ENCODE results near the gene L3MBTL4. TPM values are rescaled to one million over a fixed set of nuclear protein-coding genes. Genes with fewer than 3 reads are reported as not detected.

The L3MBTL4 gene
- total RNA-seq, 2 donors from 2014 or later, result 4.6 to 7.2 TPM

DNA sequence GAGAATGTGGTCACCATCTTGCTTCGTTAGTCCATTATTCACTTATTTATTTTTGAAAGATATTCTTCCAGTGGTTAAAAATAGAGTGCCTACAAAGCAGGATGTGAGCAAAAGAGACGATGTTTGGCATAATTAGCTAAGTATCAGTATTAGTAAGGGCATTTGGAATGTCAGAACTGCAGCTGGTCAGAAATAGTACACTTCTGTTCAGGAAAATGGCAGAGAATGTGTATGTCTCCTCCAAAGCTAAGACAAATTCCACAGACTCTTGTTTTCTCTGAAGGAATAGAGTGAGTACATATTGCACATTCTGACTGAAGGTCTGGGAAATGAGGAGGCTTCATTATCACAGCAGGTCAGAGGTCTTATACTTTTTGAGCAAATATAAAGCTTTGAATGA, 209.0 kb downstream of the L3MBTL4 start:
- Mint-ChIP-seq H3K9me3 (no peaks in the 10 kb centered on the region), H3K4me3 (no peak overlapping the region), H3K27me3 (ENCODE audit: insufficient read depth) (no peaks in the 10 kb centered on the region), H3K36me3 (ENCODE audit: low read depth) (no peaks in the 10 kb centered on the region), H3K27ac (no peak overlapping the region), H3K4me1 (no peaks in the 10 kb centered on the region)
- no peak for DNase-seq
- WGBS, 2 experiments (ENCODE audit: insufficient coverage in 1 of 2, insufficient read length in 1 of 2), result 84 to 89% methylated on average over 1 to 2 of the region's 2 CpGs
- Histone ChIP-seq H3K27ac (ENCODE audit: low read depth, low read length) (no peak overlapping the region), H3K4me3 (ENCODE audit: low read length) (no peak overlapping the region), H3K36me3 (ENCODE audit: control insufficient read depth, insufficient read depth, low read length) (no peaks in the 10 kb centered on the region), H3K4me1 (ENCODE audit: control insufficient read depth, insufficient read depth, low read length) (no peaks in the 10 kb centered on the region), H3K9ac (ENCODE audit: extremely low read depth, low read length, poor library complexity, severe bottlenecking) (no peak overlapping the region), H3K9me3 (ENCODE audit: control insufficient read depth, low read length) (no peaks in the 10 kb centered on the region), H3K27me3 (ENCODE audit: control insufficient read depth, insufficient read depth, low read length, poor library complexity, severe bottlenecking) (no peaks in the 10 kb centered on the region)
- TF ChIP-seq, protein P1, sequence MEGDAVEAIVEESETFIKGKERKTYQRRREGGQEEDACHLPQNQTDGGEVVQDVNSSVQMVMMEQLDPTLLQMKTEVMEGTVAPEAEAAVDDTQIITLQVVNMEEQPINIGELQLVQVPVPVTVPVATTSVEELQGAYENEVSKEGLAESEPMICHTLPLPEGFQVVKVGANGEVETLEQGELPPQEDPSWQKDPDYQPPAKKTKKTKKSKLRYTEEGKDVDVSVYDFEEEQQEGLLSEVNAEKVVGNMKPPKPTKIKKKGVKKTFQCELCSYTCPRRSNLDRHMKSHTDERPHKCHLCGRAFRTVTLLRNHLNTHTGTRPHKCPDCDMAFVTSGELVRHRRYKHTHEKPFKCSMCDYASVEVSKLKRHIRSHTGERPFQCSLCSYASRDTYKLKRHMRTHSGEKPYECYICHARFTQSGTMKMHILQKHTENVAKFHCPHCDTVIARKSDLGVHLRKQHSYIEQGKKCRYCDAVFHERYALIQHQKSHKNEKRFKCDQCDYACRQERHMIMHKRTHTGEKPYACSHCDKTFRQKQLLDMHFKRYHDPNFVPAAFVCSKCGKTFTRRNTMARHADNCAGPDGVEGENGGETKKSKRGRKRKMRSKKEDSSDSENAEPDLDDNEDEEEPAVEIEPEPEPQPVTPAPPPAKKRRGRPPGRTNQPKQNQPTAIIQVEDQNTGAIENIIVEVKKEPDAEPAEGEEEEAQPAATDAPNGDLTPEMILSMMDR (conservative IDR thresholded peaks at IDR 0.05), result no peak

DNA sequence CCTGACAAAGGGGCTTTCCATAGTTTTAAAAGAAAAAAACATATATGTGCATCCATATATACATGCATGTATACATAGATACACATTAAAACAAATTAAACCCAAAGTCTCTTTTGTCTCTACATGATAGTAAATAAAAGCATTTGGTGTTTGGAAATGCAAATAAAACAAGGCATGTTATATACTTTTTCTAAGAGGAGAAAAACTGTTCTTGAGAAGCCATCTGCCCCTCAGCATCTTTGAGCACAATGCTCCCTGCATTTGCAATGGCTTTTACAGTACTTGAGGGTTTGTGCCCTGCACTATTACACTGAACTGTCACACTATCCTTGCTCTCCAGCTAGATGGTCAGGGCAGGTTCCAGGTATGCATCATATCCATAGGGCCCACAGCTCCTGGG, 210.2 kb downstream of the L3MBTL4 start:
- Mint-ChIP-seq H3K4me3 (no peak overlapping the region), H3K9me3 (no peaks in the 10 kb centered on the region), H3K4me1 (no peaks in the 10 kb centered on the region), H3K36me3 (ENCODE audit: low read depth) (no peaks in the 10 kb centered on the region), H3K27ac (no peak overlapping the region), H3K27me3 (ENCODE audit: insufficient read depth) (no peaks in the 10 kb centered on the region)
- Histone ChIP-seq H3K27ac (ENCODE audit: low read depth, low read length) (no peak overlapping the region), H3K9me3 (ENCODE audit: control insufficient read depth, low read length) (no peaks in the 10 kb centered on the region), H3K36me3 (ENCODE audit: control insufficient read depth, insufficient read depth, low read length) (no peaks in the 10 kb centered on the region), H3K27me3 (ENCODE audit: control insufficient read depth, insufficient read depth, low read length, poor library complexity, severe bottlenecking) (no peaks in the 10 kb centered on the region), H3K9ac (ENCODE audit: extremely low read depth, low read length, poor library complexity, severe bottlenecking) (no peak overlapping the region), H3K4me1 (ENCODE audit: control insufficient read depth, insufficient read depth, low read length) (no peaks in the 10 kb centered on the region), H3K4me3 (ENCODE audit: low read length) (no peak overlapping the region)
- TF ChIP-seq, protein P1 (conservative IDR thresholded peaks at IDR 0.05), result no peak
- no peak for DNase-seq

DNA sequence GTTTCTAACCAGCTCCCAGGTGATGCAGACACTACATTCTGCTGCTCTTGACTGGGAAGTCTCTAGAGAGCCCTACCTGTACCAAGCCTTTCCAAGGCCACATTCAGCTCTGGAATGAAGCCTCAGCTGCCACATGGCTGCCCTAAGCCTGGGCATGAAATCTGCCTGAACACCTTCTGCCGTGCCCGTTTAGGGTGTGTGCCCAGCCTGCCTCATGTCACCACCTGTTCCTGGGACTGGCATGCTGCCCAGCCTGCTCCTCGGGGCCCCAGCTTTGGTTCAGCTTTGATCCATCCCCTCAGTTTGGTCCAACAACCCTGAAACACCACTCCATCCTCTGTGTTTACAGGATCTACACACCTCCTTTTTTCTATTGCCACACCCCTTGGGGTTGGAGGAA, 210.9 kb downstream of the L3MBTL4 start:
- H3K36me3 ChIP-seq (ENCODE audit: control insufficient read depth, insufficient read depth, low read length), result no peaks in the 10 kb centered on the region
- Mint-ChIP-seq H3K36me3 (ENCODE audit: low read depth) (no peaks in the 10 kb centered on the region), H3K9me3 (no peaks in the 10 kb centered on the region), H3K27ac (no peak overlapping the region), H3K4me1 (no peaks in the 10 kb centered on the region), H3K27me3 (ENCODE audit: insufficient read depth) (no peaks in the 10 kb centered on the region), H3K4me3 (no peak overlapping the region)
- H3K27ac ChIP-seq (ENCODE audit: low read depth, low read length), result no peak overlapping the region
- TF ChIP-seq, protein P1 (conservative IDR thresholded peaks at IDR 0.05), result no peak
- H3K4me1 ChIP-seq (ENCODE audit: control insufficient read depth, insufficient read depth, low read length), result no peaks in the 10 kb centered on the region
- WGBS, 2 experiments (ENCODE audit: insufficient coverage in 1 of 2, insufficient read length in 1 of 2), result 89 to 93% methylated on average over 2 to 3 of the region's 3 CpGs
- H3K27me3 ChIP-seq (ENCODE audit: control insufficient read depth, insufficient read depth, low read length, poor library complexity, severe bottlenecking), result no peaks in the 10 kb centered on the region
- H3K4me3 ChIP-seq (ENCODE audit: low read length), result no peak overlapping the region
- H3K9ac ChIP-seq (ENCODE audit: extremely low read depth, low read length, poor library complexity, severe bottlenecking), result no peak overlapping the region
- H3K9me3 ChIP-seq (ENCODE audit: control insufficient read depth, low read length), result no peaks in the 10 kb centered on the region
- no peak for DNase-seq
